ENCODE measurements around the gene UROS. TPM values are rescaled to one million over a fixed set of nuclear protein-coding genes. Genes with fewer than 3 reads are reported as not detected.

Gene UROS
- total RNA-seq: 10 to 100 TPM; 24.0 to 29.2 (median 27.5) TPM

GRCh38 chr10:125822878-125823662, at the start of gene UROS, which contains the start of gene BCCIP:
TSS of gene UROS (minus strand) at chr10:125823258. CDS start at chr10:125816499, 6,759 bp downstream.
TSS of gene BCCIP (plus strand) at chr10:125823546. CDS start at chr10:125823558, 12 bp downstream.
- intact Hi-C loops (cut with DNase I; ENCODE audit: low total_unique reads): no loop called here
- 0 to 1% methylated on average over 41 to 44 of the region's 74 CpGs for WGBS, 2 donors
- TF ChIP-seq POLR2A (IDR thresholded peaks at IDR 0.05) (peak in 1 of 2 donors; percentile 27), CTCF (IDR thresholded peaks at IDR 0.05) (peak in 1 of 3 donors; percentile 52)
- peak within 1 kb of the TSS; percentile 93 for H3K4me3 ChIP-seq (ENCODE audit: low read depth, poor library complexity, severe bottlenecking)
- DNase-seq (ENCODE audit: low spot score in 2 of 2): peak; percentile 86 to 97

DNA sequence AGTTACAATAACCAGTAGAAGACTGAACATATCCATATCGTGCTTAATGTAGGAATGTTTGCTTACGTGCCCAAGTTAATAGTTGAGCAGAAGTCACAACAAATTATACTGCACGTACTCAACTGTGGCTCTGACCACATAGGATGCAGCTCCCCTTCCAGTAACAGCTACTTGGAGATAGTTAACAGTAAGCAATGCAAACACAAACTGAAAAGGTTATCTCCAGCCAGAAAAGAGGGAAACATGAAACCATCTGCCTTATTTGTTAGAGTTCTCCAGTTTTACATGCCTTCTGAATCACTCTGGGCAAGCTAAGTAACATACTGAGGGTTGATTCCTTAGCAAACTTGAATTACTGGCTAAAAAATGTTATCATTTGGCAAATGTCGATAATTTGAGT, 48.3 kb upstream of the UROS start:
- no peak overlapping the region for H3K4me3 ChIP-seq (ENCODE audit: low read depth, poor library complexity, severe bottlenecking)
- DNase-seq (ENCODE audit: low spot score in 2 of 2): no peak
- WGBS, 2 donors: 92 to 93% methylated on average over 4 of the region's 4 CpGs
- intact Hi-C loops (cut with DNase I; ENCODE audit: low total_unique reads): no loop called here
- TF ChIP-seq CTCF (IDR thresholded peaks at IDR 0.05) (no peak), POLR2A (IDR thresholded peaks at IDR 0.05) (no peak)

- DNase-seq (ENCODE audit: low spot score in 2 of 2): no peak
- H3K4me3 ChIP-seq (ENCODE audit: low read depth, poor library complexity, severe bottlenecking): no peak overlapping the region
- WGBS, 2 donors: 52 to 59% methylated on average over 7 of the region's 7 CpGs
- intact Hi-C loops (cut with DNase I; ENCODE audit: low total_unique reads): no loop called here
- peak in 1 of 3 donors; percentile 67 for TF ChIP-seq CTCF (IDR thresholded peaks at IDR 0.05)
- TF ChIP-seq POLR2A (IDR thresholded peaks at IDR 0.05): no peak
Measured at GRCh38 chr10:125868372-125868975, 45.4 kb upstream of the UROS start.

- no peak overlapping the region for H3K4me3 ChIP-seq (ENCODE audit: low read depth, poor library complexity, severe bottlenecking)
- TF ChIP-seq POLR2A (IDR thresholded peaks at IDR 0.05): no peak
- no peak for TF ChIP-seq CTCF (IDR thresholded peaks at IDR 0.05)
- intact Hi-C loops (cut with DNase I; ENCODE audit: low total_unique reads): no loop called here
- 86 to 87% methylated on average over 7 of the region's 7 CpGs for WGBS, 2 donors
- peak in 1 of 2 donors; percentile 19 for DNase-seq (ENCODE audit: low spot score in 2 of 2)
Measured at GRCh38 chr10:125866421-125867029, 43.5 kb upstream of the UROS start.

- intact Hi-C loops (cut with DNase I; ENCODE audit: low total_unique reads): no loop called here
- TF ChIP-seq CTCF (IDR thresholded peaks at IDR 0.05) (no peak), POLR2A (IDR thresholded peaks at IDR 0.05) (no peak)
- no peak for DNase-seq (ENCODE audit: low spot score in 2 of 2)
- no peak overlapping the region for H3K4me3 ChIP-seq (ENCODE audit: low read depth, poor library complexity, severe bottlenecking)
- 81 to 87% methylated on average over 3 of the region's 3 CpGs for WGBS, 2 donors
Measured at GRCh38 chr10:125865120-125865519, 42.1 kb upstream of the UROS start.
